Anterior cingulate cortex (tissue), 58 donors: ENCODE results near the gene CXXC5.

Experiments
- DNase-seq, 58 donors: peaks; one replicate each; lab custom pipeline; 2025; lab: John Stamatoyannopoulos, UW

Gene CXXC5

GRCh38 chr5:139676406-139676805 lies 28.3 kb downstream of the CXXC5 start:
- DNase-seq, result peak in 5 of 58 donors; percentile 47 to 68 (median 53)

DNA sequence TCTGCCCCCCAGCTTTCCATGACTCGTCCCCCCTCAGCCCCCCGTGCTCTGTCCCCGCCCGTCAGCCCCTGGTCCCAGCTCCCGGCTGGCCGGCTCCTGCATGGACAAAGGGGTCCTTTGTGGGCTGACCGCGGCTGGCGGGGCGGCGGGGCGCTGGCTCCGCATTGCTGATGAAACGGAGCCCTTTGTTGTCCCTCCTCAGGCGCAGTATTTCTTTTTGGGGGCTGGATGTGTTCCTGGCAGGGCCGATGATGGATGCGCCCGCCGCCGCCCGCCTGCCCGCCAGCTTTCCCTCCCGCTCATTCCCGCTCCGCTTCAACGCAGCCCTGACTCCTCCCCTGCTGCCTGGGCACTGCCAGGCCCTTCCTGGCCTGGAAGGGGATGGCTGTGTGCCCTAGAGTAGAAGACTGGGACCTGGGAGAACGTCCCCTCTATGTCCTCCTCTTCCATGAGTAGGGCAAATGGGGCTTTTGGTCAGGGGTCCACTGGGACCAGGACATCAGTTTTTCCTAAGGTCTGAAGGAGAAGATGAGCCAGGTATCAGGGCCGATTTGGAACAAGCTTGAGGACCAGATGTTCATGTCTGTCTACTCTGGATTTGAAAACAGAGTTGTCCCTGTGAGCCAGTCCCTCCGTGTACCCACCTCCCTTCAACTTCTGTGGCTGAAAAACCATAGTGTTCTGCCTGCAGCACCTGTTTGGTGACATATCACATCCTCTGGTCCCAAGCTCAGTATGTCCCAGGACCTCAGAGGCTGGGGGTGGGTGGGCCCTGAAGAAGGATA lies 29.0 kb downstream of the CXXC5 start:
- DNase-seq, result peak in 56 of 58 donors; percentile 45 to 97 (median 88)

DNA sequence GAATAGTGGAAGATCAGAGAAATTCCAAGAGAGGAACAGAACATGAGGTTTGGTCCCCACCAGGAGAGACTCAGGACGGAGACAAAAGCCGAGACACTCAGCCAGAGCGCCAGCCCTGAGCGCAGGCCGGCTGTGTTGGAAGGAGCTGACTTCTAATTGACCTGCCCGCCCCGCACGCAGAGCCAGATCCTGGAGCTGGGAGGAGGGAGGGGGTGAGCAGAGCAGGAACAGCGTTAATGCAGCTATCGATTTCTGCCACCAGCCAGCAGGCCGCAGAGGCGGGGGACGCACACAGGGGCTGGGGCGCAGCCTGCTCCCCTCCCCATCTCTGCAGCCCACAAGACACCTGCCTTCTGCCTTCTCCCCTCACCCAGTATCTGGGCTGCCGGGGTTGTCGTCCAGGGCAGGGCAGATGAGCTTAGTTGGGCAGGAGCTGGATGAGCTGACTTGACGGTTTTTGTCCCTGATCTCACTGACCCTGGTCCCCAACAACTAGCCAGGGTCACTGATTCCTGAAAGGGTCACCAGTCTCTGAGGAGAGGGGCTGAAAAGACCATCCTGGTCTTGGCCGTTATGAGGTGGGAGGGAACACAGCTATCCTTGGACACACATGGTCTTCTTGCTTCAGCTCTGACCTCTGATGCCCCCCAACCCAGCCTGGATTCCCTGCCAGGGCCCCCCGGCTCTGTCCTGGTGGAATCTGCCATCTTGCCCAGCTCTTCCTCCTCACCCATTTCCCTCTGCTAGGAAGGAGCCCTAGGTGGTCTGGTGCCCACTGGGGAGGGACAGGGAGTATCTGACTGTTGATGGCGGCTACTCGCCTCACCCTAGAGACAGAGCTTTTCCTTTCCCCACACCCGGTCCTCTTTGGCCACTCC lies 29.8 kb downstream of the CXXC5 start:
- DNase-seq, result peak in 19 of 58 donors; percentile 24 to 72 (median 43)

- DNase-seq, result peak in 31 of 58 donors; percentile 26 to 84 (median 64)
Measured at GRCh38 chr5:139678751-139679750, 30.9 kb downstream of the CXXC5 start.

DNA sequence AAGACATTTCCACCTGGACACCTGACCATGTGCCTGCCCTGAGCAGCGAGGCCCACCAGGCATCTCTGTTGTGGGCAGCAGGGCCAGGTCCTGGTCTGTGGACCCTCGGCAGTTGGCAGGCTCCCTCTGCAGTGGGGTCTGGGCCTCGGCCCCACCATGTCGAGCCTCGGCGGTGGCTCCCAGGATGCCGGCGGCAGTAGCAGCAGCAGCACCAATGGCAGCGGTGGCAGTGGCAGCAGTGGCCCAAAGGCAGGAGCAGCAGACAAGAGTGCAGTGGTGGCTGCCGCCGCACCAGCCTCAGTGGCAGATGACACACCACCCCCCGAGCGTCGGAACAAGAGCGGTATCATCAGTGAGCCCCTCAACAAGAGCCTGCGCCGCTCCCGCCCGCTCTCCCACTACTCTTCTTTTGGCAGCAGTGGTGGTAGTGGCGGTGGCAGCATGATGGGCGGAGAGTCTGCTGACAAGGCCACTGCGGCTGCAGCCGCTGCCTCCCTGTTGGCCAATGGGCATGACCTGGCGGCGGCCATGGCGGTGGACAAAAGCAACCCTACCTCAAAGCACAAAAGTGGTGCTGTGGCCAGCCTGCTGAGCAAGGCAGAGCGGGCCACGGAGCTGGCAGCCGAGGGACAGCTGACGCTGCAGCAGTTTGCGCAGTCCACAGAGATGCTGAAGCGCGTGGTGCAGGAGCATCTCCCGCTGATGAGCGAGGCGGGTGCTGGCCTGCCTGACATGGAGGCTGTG lies 32.4 kb downstream of the CXXC5 start:
- no peak for DNase-seq

- DNase-seq, result no peak
Measured at GRCh38 chr5:139681112-139681458, 32.9 kb downstream of the CXXC5 start.

- DNase-seq, result no peak
Measured at GRCh38 chr5:139681466-139681865, 33.3 kb downstream of the CXXC5 start.

DNA sequence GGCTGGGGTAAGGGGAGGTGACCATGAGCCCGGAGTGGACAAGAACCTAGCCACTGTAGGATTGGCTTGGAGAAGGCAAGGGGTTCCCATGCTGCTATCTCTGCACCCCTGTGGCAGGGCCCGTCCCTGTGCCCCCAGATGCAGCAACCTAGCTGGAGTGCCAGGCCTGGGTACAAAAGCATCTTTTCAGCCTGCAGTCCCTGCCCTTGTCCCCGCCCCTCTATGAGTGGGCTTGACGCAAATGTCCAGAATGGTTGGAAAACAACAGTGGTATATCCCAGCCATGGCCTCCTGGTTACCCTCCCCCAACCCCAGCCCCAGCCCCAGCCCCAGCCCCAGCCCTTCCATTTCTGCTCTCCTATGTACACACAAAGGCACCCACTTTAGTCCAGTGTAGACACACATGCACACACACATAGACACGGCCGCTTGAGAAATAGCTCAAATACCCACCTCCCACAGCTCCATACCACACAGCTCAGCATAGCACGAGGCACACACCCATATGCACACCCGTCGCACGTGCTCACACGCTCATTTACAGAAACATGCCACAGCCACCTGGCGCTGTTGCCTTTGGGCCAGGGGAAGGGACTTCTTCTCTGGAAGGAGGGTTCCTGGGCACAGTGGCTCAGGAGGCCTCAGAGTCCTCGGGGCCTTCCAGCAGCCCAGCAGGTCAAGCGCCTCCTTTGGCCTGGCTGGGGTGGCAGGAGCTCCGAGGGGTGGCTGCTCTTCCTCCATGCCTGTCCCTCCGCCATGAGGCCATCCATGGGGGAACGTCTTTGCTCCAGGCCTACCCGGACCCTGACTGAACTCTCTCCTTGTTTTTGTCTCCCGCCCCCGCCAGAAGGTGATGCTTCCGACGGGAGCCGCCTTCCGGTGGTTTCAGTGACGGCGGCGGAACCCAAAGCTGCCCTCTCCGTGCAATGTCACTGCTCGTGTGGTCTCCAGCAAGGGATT lies 34.1 kb downstream of the CXXC5 start:
- DNase-seq, result peak in 37 of 58 donors; percentile 27 to 85 (median 63)

DNA sequence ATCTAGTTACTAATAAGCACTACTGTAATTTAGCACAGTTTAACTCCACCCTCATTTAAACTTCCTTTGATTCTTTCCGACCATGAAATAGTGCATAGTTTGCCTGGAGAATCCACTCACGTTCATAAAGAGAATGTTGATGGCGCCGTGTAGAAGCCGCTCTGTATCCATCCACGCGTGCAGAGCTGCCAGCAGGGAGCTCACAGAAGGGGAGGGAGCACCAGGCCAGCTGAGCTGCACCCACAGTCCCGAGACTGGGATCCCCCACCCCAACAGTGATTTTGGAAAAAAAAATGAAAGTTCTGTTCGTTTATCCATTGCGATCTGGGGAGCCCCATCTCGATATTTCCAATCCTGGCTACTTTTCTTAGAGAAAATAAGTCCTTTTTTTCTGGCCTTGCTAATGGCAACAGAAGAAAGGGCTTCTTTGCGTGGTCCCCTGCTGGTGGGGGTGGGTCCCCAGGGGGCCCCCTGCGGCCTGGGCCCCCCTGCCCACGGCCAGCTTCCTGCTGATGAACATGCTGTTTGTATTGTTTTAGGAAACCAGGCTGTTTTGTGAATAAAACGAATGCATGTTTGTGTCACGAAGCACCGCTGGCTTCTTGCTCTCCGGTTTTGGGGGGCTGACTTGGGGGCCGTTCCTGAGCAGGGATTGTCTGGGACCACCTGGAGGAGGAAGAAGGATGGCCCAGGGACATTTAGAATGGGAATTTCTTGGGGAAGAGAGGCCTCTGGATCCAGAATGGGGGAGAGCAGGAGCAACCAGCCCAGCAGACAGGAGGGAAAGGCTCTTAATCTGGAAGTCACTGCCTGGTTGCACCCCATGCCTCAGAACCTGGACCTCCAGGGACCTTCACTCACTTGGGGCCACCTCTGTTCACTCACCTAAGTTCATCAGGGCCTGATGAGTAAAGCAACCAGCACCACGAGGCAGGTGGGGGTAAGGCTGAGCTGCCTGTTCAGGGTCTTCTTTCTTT lies 35.4 kb downstream of the CXXC5 start:
- DNase-seq, result peak in 3 of 58 donors; percentile 20 to 29 (median 25)

DNA sequence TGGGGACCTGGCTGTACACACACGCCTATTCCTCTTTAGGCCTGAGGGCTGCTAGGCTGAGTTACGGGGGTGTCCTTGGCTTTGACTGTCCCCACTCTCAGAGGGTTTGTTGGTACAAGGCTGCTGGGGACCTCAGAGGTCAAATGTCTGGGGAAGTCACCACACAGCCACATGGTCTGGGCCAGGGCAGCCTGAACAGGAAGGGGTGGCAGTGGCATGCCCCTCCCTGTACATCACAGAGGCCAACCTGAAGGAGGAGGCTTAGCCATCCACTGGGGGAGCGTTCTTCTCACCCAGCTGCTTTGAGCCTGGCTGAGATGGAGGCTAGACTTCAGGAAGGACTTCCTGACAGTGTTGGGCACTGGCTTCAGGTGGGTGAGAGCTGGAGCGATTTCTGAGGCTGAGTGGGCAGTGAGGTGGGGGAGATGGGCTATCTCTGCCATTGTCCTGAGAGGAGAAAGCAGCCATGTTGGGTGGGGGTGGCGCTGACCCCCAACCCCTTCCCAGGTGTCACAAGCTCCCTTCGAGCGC lies 36.3 kb downstream of the CXXC5 start:
- no peak for DNase-seq

GRCh38 chr5:139684881-139685749 lies 37.0 kb downstream of the CXXC5 start:
- DNase-seq, result peak in 25 of 58 donors; percentile 20 to 69 (median 47)

- no peak for DNase-seq
Measured at GRCh38 chr5:139685886-139686285, 37.7 kb downstream of the CXXC5 start.

DNA sequence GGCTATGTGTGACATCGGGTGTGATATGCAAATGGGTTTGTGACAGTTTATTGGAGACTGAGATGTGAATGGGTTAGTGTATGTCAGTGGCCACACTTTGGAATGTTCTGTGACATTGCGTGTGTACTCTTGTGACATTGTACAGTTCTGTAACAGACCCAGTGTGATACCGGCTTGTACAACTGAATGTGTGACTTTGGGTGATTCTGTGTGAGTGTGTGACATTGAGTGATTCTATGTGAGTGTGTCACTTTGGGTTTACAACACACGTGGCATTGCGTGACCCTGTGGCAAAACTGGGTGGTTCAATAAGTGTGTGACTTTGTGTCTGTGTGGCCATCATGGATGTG lies 38.2 kb downstream of the CXXC5 start:
- DNase-seq, result no peak

DNA sequence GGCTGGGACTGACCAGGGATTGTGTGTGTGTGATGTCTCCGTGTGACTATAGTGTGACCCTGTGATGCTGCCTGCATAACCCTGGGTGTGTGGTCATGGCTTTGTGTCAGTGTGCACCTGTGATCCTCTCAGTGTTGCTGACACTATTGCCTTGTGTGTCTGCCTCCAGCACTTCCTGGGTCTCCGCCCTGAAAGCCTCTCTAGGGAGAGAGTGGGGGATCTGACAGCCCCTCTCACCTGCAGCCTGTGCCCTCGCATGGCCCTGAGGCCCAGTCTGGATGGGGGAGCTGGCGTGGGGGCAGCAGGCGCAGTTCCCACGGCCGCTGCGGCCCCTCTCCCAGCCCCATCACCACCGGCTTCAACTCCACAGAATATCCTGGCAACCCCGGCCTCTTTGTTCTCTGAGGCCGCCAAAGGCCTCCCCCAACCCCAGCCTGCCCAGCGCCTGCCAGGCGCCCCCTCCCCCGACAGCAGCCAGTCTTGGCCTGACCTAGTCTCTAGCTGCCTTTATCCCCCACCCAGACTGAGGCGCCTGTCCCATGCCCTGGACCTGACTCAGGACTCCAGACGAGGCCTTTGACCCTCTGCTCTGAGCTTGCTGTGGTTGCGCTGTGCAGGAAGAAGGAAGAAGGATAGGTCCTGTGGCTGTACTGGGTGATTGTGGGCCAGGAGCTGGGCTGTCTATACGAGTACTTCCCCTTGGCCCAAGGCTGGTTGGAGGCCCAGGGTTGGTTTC lies 38.7 kb downstream of the CXXC5 start:
- peak in 10 of 58 donors; percentile 16 to 43 (median 31) for DNase-seq

DNA sequence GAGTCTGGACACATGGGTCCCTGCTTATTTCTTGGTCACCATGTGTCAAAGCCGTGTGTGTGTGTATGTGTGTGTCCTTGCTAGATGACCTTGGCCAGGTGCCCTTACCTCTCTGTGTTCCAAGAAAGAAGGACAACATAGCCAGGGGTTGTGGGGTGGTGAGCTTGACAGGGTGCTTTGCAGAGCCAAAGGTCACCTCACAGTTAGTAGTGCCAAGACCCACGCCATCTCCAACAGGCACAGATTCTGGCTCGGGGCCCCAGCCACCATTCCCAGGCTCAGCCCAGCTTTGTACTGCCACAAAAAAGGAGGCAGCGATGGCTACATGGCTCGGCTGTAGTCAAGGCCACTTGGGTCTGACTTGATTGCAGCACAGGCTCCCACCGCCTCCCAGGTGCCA lies 39.5 kb downstream of the CXXC5 start:
- peak in 1 of 58 donors; percentile 52 for DNase-seq
